HepG2 (cell line): ENCODE measurements around the gene N4BP2. TPM values are rescaled to one million over a fixed set of nuclear protein-coding genes. Genes with fewer than 3 reads are reported as not detected.
A peak's percentile ranks its signal among the peaks of the same experiment; 100 is the strongest.

Source experiments
- ERF ChIP-seq: IDR thresholded peaks from 2 replicates; pipeline ENCODE4 v1.6.1; 2018; ENCODE audit warnings: missing biosample characterization, missing genetic modification reagents
- FOXA3 ChIP-seq: IDR thresholded peaks from 2 replicates; pipeline ENCODE4 v1.6.1; 2016; ENCODE audit warnings: missing genetic modification reagents, missing compliant biosample characterization
- FOXK2 ChIP-seq: fragments of 450-650 bp; IDR thresholded peaks from 2 replicates; pipeline ENCODE4 v1.6.1; 2016
- KLF13 ChIP-seq: sonication (generic); formaldehyde crosslinking; IDR thresholded peaks from 2 replicates; pipeline ENCODE4 v1.4.0; 2020; ENCODE audit warnings: mild to moderate bottlenecking, missing genetic modification reagents
- KLF15 ChIP-seq: sonication (generic); formaldehyde crosslinking; IDR thresholded peaks from 2 replicates; pipeline ENCODE4 v1.8.1; 2023; ENCODE audit warnings: borderline replicate concordance, mild to moderate bottlenecking, inconsistent platforms, missing genetic modification reagents, mixed read lengths
- KMT2A ChIP-seq: sonication (generic); formaldehyde crosslinking; IDR thresholded peaks from 2 replicates; pipeline ENCODE4 v1.4.0; 2020; ENCODE audit warnings: missing genetic modification reagents
- SPEN ChIP-seq: sonication (generic); formaldehyde crosslinking; IDR thresholded peaks from 2 replicates; pipeline ENCODE4 v1.5.1; 2020; ENCODE audit warnings: low read depth, mild to moderate bottlenecking, missing genetic modification reagents
- TARDBP ChIP-seq: sonication (generic); formaldehyde crosslinking; IDR thresholded peaks from 2 replicates; pipeline ENCODE4 v1.8.0; 2022; ENCODE audit warnings: mild to moderate bottlenecking, missing genetic modification reagents
- TP53 ChIP-seq: sonication (generic); formaldehyde crosslinking; conservative IDR thresholded peaks from 2 replicates; pipeline ENCODE4 v1.4.0; 2020; ENCODE audit warnings: missing genetic modification reagents
- ZBTB33 ChIP-seq: sonication (generic); formaldehyde crosslinking; IDR thresholded peaks from 2 replicates; pipeline ENCODE4 v1.4.0; 2020; ENCODE audit warnings: missing genetic modification reagents
- ZIK1 ChIP-seq: sonication (generic); formaldehyde crosslinking; IDR thresholded peaks from 2 replicates; pipeline ENCODE4 v1.5.0; 2020; ENCODE audit warnings: mild to moderate bottlenecking, low read depth, missing genetic modification reagents, borderline replicate concordance
- ZNF329 ChIP-seq: sonication (generic); formaldehyde crosslinking; IDR thresholded peaks from 2 replicates; pipeline ENCODE4 v1.9.0; 2021; ENCODE audit warnings: low read depth, mild to moderate bottlenecking, missing genetic modification reagents
- ZNF513 ChIP-seq: sonication (generic); formaldehyde crosslinking; conservative IDR thresholded peaks from 2 replicates; pipeline ENCODE4 v1.5.0; 2020; ENCODE audit warnings: missing genetic modification reagents
- ZNF746 ChIP-seq: sonication (generic); formaldehyde crosslinking; IDR thresholded peaks from 2 replicates; pipeline ENCODE4 v1.8.0; 2022; ENCODE audit warnings: mild to moderate bottlenecking, missing genetic modification reagents
- polyA plus RNA-seq, 8 experiments: library from polyadenylated mRNA; depleted of rRNA in 3 of 8; stranded (reverse) in 7 of 8; unstranded in 1 of 8; fragments of >200 nt; fragmentation: Illumina TruSeq in 4 of 8; extraction: Trizol in 4 of 8; gene quantifications; 2 replicates each; pipeline versions ENCODE4 v1.2.1 to v1.2.3, GENCODE V29; 2011 to 2016; ENCODE audit warnings: low read depth in 4 of 8, missing spikeins in 1 of 8, mixed read lengths in 1 of 8; ENCODE audit not compliant: insufficient read depth in 1 of 8
- total RNA-seq, 5 experiments: library from RNA; depleted of rRNA; stranded (reverse); fragments of >200 nt; fragmentation: Illumina TruSeq; extraction: Trizol; gene quantifications; 2 replicates each; pipeline ENCODE4 v1.2.3, GENCODE V29; 2016; ENCODE audit warnings: low read depth in 1 of 5
- TF ChIP-seq, protein P1 (sequence below): sonication (generic); formaldehyde crosslinking; IDR thresholded peaks from 2 replicates; pipeline ENCODE4 v1.9.0; 2022; ENCODE audit warnings: missing genetic modification reagents, mild to moderate bottlenecking, borderline replicate concordance
- TF ChIP-seq, protein P2 (sequence below): sonication (generic); formaldehyde crosslinking; IDR thresholded peaks from 2 replicates; pipeline ENCODE4 v1.5.1; 2020; ENCODE audit warnings: mild to moderate bottlenecking, missing genetic modification reagents, moderate library complexity
- TF ChIP-seq, protein P3 (sequence below): sonication (generic); formaldehyde crosslinking; IDR thresholded peaks from 2 replicates; pipeline ENCODE4 v1.8.1; 2023; ENCODE audit warnings: missing genetic modification reagents, mild to moderate bottlenecking, borderline replicate concordance

Gene N4BP2
- total and polyA plus RNA-seq, 2 of the 13 experiments (the other 11 are each of a cell fraction or from before 2014, with no cell fraction given) = 5.6 to 12.9 TPM

DNA sequence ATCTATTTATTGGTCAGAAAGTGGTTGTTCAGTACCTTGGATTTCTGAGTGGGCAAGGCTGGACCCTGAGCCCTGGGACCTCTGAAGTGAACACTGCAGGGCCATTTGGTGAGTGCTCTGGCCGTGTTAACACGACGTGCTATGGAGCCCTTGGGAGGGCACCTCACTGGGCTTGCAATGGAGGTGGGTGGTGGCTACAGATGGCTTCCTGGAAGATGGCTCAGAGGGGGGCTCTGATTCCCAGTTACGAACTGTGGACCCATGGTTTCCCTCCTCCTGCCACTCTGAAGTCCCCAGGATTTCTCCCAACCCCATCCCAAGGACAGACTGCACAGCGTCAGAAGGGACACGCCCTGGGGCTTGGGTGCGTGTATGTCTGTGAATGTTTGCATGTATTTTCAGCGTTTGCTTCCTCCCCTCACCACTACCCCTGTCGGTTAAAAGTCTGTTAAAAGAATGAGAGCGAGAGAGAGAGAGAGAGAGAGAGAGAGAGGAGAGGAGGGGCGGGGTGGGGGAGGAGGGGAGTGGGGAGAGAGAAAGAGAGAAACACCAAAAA lies 136.4 kb downstream of the N4BP2 start (continued):
- no peak for TF ChIP-seq TARDBP (CRISPR knock-in tag)
- TF ChIP-seq ZIK1 (CRISPR knock-in tag) = no peak
- TF ChIP-seq FOXK2 = no peak
- no peak for TF ChIP-seq ZNF329 (CRISPR knock-in tag)
- TF ChIP-seq, protein P1, sequence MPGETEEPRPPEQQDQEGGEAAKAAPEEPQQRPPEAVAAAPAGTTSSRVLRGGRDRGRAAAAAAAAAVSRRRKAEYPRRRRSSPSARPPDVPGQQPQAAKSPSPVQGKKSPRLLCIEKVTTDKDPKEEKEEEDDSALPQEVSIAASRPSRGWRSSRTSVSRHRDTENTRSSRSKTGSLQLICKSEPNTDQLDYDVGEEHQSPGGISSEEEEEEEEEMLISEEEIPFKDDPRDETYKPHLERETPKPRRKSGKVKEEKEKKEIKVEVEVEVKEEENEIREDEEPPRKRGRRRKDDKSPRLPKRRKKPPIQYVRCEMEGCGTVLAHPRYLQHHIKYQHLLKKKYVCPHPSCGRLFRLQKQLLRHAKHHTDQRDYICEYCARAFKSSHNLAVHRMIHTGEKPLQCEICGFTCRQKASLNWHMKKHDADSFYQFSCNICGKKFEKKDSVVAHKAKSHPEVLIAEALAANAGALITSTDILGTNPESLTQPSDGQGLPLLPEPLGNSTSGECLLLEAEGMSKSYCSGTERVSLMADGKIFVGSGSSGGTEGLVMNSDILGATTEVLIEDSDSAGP (CRISPR knock-in tag) = 0 out of 2 replicates have a peak, but pooled peaks have one; percentile 17
- TF ChIP-seq, protein P2, sequence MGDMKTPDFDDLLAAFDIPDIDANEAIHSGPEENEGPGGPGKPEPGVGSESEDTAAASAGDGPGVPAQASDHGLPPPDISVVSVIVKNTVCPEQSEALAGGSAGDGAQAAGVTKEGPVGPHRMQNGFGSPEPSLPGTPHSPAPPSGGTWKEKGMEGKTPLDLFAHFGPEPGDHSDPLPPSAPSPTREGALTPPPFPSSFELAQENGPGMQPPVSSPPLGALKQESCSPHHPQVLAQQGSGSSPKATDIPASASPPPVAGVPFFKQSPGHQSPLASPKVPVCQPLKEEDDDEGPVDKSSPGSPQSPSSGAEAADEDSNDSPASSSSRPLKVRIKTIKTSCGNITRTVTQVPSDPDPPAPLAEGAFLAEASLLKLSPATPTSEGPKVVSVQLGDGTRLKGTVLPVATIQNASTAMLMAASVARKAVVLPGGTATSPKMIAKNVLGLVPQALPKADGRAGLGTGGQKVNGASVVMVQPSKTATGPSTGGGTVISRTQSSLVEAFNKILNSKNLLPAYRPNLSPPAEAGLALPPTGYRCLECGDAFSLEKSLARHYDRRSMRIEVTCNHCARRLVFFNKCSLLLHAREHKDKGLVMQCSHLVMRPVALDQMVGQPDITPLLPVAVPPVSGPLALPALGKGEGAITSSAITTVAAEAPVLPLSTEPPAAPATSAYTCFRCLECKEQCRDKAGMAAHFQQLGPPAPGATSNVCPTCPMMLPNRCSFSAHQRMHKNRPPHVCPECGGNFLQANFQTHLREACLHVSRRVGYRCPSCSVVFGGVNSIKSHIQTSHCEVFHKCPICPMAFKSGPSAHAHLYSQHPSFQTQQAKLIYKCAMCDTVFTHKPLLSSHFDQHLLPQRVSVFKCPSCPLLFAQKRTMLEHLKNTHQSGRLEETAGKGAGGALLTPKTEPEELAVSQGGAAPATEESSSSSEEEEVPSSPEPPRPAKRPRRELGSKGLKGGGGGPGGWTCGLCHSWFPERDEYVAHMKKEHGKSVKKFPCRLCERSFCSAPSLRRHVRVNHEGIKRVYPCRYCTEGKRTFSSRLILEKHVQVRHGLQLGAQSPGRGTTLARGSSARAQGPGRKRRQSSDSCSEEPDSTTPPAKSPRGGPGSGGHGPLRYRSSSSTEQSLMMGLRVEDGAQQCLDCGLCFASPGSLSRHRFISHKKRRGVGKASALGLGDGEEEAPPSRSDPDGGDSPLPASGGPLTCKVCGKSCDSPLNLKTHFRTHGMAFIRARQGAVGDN (CRISPR knock-in tag) = peak; percentile 49
- no peak for TF ChIP-seq KMT2A (CRISPR knock-in tag)
- no peak for TF ChIP-seq ZNF513 (CRISPR knock-in tag)
- TF ChIP-seq, protein P3, sequence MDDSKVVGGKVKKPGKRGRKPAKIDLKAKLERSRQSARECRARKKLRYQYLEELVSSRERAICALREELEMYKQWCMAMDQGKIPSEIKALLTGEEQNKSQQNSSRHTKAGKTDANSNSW (CRISPR knock-in tag) = no peak
- no peak for TF ChIP-seq ZNF746
- no peak for TF ChIP-seq TP53
- TF ChIP-seq SPEN (CRISPR knock-in tag) = peak; percentile 26; the same call in 1 of the 2 replicates
- TF ChIP-seq KLF15 (CRISPR knock-in tag) = no peak
- no peak for TF ChIP-seq KLF13 (CRISPR knock-in tag)
- TF ChIP-seq ZBTB33 (CRISPR knock-in tag) = no peak
- no peak for TF ChIP-seq ERF (CRISPR knock-in tag)
- TF ChIP-seq FOXA3 (CRISPR knock-in tag) = no peak
